Measurements from ENCODE around the gene ZIC5.

ZIC5 gene

DNA sequence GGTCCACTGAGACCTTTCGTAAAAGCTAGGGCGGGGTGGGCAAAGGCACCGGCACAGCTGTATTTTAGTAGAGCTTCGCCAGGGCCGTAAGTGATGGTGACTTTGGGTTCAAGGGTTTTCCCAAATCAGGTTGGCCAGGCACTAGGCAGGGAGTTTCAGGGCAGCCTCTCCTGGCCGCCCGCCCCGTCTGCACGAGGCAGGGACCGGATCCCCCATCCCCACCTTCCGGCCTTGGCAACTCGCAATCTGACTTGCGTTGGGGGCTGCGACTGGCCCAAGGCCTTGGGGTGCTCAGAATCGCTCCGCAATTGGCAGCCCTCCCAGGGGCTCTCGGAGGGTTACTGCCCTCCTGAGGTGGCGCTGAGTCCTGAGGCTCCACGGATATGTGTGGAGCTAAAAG lies 4.1 kb upstream of the ZIC5 start:
- peak; percentile 6 for DNase-seq

DNA sequence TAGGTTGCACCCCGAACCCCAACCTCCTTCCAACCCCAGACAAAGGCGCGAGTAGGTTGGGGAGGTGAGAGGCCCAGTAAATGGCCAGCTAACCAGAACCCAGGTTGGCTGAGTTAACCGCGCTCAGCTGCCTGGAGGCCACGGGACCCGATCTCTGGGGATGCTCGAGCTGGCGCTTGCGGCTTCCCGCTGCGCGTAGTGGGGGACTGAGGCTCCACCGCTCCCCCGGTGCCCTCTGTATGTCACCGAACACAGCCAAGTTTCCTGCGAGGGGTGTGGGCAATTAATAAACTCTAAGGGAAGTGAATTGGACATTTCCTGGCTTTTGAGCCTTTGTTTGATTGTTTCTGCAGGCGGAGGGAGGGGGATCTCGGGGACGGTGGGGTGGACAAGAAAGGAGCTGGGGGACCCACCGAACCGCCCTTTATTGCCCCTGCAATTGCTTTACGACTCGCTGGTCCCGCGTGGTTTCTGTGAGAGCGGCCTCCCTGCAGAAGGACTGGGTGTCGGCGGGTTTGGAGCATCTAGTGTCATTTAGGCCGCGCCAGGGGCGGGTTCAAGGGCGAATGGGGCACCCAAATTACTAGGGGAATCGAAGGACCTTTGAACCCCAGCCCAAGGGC lies 3.5 kb upstream of the ZIC5 start:
- DNase-seq: peak; percentile 7

DNA sequence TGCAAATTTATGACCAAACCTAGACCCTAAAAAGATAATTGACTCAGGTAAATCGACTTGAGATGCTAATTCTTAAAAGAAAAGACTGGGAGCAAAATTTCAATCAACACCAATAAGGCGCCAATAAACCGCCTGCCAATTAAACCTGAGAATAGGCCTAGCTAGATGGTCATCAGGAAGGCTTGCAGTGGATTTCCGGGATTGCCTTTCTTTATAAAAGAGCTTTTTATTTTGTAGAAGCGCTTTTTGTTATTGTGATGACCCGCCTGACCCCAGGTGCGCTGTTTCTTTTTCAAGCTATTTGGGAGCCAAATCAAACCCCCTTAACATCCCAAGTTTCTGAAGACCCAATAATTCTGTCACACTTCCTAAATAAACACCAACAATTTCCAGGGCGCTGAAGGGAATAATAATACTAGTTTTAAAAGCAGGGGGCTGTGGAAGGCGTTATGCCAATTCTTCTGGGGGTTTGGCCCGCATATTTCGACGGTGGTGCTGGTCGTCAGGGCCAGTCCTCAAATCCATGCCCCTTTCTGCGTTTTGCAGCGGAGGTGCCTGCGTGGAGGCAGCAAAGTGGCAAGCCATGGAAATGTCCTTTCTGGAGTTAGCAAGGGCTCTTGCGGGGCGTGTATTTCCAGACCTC lies 2.9 kb upstream of the ZIC5 start:
- DNase-seq: peak; percentile 15

DNA sequence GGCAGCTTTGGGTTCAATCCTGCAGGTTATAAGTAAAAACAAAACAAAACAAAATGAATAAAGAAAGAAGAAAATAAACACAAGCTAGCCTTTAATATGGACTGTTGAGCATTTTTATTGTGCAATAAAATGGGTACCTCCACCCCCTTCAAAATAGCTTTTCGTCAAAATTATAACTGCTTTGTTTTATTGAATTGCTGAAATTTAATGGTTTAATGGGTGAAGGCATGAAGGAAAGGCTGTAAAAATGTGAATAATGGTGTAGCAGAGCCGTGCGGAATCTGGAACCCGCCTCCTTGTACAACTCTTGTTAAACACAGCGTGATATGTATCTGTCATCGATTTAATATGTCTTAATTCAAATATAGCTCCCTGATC lies 2.2 kb upstream of the ZIC5 start:
- peak; percentile 15 for DNase-seq

DNA sequence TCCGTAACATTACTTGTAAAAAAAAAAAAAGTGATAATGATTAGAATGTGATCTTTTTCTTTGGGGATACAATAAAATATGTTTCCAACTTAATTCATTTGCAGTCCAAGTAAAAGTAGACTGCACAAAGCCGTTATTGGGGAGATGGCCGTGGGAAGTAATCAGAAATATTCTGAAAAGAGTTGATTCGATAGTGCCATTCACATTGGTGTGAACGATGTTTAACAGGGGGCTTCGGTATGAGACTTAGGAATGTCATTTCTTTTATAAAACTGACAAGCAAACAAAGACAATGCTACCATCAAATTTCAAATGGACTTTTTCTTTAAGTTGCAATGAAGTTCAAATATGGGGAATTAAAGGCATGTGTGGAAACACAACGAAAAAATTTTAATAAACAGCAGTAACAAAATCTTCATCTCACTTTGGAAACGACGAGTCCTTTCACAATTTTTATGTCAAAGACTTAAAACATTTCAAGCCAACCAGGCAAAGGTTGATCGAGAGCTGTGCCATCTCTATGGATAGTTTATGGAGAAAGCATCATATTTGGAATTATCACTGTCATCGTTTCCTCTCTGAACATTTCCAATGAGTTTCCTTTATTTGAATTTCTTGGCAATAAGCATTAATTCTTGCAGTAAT lies 1.7 kb upstream of the ZIC5 start:
- DNase-seq: peak; percentile 6

DNA sequence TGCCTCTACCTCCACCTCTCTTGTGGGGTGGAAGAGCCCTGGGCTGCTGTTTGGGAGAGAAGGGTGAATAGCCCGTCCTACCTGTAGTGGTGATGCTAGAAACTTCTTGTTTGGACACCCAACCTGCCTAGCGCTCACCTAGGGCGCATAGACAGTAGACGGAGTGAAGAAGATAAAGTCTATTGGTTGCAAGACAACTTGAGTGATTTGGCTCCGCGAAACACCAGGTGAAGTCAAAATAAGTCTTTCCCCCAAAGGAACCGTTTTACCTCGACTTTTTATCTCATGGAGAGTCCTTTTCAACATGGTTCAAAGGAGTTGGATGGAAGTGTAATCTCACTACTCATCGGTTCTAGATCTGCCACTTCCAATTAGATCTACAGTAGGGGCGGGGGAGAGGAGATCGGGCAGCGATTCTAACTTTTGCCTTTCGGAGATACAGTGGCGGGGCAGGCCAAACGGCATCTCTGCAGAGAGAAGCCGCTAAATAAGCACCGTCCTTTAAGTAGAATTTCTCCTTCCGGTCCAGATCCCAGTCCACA lies 694 bp upstream of the ZIC5 start:
- peak; percentile 17 for DNase-seq

DNA sequence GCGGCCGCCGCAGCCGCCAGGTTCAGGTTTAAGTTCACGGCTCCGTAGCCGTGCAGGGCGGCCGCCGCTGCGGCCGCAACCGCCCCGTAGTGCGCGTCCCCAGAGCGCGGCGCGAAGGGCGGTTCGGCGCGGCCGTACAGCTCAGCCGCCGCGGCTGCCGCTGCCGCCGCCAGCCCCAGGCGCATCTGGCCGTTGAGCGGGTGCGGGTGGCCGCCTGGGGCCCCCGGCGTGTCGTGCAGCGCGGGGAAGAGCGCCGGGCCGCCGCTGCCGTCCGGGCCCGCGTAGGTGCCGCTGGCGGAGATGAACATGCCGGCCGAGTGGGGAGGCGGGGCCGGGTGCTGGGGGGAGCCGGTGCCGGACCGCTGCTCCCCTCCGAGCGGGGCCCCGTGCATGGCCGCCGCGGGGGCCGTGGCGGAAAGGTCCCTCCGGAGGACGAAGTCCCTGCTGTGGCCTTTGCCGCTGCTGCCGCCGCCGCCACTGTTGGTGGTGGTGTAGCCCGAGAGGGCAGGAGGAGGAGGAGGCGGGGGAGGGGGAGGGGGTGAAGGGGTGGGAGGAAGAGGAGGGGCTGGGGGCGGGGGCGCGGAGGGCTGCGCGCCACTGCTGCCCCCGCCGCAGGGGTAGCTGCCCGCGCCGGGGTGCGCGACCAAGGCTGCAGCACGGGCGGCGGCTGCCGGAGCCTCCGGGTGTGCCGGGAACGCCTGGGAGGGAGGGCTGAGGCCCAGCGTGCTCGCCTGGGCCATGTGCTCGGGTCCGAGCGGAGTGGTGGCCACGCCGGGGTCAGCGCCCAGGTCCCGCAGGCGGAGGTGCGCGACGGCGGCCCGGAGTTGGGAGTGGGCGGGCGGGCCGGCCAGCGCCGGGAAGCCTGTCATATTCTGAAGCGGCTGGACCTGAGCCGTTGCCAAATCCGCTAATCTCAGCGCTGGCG lies 654 bp downstream of the ZIC5 start:
- DNase-seq: no peak

DNA sequence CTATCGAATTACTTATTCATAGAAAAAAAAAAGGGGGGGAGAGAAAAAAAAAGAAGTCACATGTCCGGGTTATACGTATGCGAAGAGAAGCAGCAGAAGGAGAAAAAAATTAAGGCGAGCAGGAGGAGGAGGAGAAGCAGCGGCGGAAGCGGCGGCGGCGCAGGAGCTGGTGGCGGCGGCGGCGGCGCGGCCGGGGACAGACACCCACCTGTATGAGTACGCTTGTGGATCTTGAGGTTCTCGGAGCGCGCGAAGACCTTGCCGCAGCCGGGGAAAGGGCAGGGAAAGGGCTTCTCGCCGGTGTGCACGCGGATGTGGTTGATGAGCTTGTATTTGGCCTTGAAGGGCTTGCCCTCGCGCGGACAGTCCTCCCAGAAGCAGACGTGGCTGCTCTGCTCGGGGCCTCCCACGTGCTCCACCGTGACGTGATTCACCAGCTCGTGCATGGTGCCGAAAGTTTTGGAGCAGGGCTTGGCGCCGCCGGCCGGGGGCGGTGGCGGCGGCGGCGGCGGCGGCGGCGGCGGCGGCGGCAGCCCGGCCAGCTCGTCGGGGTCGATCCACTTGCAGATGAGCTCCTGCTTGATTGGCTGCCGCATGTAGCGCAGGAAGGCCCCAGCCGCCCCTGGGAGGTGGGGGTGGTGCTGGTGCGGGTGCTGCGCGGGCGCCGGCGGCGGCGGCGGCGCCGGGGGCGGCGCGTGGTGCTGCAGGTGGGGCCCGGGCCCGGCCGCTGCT lies 1.5 kb downstream of the ZIC5 start:
- DNase-seq: peak; percentile 38

DNA sequence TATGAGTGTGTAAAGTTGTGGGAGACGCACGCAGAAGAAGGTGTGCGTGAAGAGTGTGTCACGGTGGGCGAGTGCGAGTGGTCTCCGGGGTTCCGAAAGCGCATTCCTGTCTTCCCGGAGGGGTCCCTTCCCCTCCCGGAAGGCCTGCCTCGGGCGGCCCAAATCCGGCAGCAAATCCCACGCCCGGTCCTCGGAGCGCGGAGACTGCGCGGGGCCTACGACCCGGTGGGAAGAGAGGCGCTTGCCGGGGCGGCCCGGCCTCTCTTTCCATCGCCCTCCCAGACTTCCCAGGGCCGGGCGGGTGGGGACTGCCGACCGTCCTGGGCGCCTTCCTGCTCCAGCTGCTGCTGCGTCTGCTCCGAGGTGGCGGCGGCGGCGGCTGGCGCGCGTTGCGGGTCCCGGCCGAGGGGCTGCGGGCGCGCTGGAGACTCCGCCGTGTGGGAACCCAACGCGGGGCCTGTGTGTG lies 2.1 kb downstream of the ZIC5 start:
- no peak for DNase-seq

DNA sequence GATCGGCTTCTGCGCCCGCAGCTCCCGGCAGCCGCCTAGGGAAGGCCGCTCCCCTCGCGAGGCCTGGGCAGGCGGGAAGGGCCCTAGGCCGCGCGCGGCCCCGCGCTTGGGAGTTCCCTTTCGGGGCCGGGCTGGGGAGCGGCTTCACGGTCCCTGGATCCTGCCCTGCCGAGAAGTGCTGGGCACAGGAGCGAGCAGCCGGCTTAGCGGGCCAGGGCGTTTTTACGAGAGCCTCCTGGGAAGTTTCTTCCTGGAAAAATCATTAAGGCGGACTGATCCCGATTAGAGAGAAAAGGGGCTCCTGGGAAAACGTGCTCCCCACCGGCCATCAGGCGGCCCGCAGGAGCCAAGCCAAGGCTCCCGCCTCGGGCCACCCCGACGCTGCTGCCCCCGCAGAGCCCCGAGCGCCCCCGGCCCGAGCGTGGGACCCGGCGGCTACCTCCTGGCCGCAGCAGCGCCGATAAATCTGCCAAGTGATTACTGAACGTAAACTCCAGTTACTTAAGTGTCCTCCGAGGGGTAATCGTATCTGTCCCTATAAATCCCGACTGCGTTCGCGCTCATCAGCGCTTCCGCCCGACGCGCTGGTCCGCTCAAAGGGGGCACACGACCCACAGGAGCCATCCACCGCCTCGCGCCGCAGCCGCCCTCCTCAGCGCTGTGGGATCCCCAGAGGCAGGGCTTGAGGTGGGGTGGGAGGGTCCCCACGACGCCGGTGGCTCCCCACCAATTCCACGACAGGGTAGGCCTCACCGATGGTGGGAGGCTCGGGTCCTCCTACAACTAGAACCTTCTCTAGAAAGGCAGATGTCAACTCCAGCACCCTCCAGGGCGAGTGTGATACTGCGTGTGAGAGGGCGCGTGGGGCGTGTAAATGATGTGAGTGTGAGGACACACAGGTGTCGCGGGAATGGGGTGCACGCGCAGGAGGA lies 2.8 kb downstream of the ZIC5 start:
- peak; percentile 38 for DNase-seq

DNA sequence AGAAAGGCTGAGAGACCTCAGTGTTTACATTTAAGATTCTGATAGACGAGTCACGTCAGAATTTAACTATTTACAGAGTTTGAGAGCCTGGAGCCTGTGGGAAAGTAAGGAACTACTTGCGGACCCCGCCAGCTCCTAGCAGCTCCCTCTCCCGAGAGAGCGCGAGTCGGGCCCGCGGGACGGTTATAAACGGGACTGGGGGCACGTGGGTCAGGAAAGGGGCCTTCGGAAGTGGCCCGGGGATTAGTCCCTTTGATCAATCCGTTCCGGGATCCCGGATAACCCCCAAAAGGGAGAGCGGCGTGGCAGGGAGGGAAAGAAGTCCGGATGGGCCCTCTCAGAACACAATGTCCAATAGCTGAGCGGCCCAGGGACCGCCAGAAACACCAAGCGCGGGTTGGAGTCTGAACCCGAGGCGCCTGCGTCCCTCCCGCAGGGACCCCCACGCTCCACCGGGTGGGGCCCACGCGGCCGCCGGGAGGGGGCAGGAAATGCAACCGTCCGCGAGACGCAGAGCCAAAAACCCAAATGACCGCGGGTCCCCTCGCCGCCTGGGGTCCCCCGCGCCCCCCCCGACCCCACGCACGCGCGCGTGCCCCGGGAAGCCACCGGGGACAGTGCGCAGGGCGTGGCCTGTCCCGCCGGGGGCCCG lies 3.6 kb downstream of the ZIC5 start:
- DNase-seq: no peak

DNA sequence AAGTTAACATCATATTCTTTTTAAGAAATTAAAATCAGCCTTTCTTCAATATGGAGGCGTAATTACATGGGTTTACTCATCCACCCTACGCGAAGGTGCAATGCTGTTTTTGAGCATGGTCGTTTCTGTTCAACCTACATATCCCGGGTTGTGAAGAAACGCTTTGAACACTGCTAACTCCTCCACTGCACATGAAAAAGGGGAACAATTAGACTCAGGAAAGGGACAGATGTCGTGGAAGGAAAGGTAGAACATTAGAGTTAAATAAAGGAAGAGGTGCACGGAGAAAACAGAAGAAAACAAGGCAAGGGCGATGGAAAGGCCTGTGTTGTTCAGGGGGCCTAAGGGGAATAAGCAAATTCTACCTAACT lies 4.1 kb downstream of the ZIC5 start:
- no peak for DNase-seq

DNA sequence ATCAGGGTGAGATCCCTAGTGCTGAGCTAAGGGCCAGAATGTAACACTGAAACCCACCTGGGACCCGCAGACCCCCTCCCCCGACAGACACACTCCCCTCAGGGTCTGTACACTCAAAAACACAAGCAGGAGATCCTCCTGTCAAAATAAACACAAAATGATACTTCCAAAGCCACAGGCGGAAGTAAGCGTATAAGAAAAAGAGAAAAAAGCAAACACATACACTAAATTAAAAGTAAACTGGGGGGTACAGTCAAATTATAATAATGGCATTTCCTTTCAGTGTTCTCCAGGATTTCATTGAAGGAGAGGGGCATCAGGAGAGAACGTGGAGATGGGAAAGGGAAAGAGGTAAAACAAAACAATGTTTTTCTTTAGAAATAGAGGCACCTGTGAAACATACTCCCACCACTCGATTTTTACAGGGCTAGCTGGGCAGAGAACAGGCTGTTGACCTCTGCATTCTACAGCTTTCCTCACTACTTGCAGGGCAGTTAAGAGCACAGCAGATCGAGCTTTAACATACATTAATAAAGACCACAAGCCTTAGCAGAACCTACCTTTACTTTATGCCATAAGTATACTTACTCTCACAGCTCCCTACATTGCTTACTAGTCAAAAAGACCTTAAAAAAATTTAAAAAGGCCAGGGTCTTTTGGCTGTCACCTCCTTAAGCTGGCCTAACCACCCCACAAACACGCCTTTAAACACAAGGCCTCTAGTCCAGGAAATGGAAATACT lies 5.3 kb downstream of the ZIC5 start:
- DNase-seq: no peak

DNA sequence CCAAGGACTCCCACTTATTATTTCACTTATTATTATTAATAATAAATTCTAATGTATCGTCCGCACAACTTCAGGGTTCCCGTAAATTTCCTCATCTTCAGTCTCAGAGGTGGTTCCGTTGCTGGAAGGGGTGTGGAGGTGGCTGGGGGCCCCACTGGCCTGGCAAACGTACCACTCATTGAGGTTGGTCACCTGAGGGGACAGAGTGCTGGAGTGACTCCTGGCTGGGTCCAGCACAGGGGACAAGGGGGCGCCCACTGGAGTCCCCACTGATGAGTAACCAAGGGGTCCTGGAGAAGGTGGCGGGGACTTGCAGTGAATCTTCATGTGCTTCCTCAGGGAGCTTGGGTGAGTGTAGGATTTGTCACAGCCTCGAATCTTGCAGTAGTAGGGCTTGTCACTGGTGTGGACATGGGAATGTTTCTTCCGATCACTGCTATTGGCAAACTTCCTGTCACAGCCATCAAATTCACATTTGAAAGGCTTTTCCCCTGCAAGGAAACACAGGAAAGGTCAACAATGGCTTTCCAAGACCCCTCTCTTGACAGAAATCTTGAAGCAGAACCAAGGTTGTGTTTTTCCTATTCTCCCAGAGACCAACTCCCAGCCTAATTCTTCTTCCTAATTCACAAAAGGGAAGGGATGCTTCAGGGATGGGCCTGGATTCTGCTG lies 6.1 kb downstream of the ZIC5 start:
- no peak for DNase-seq

DNA sequence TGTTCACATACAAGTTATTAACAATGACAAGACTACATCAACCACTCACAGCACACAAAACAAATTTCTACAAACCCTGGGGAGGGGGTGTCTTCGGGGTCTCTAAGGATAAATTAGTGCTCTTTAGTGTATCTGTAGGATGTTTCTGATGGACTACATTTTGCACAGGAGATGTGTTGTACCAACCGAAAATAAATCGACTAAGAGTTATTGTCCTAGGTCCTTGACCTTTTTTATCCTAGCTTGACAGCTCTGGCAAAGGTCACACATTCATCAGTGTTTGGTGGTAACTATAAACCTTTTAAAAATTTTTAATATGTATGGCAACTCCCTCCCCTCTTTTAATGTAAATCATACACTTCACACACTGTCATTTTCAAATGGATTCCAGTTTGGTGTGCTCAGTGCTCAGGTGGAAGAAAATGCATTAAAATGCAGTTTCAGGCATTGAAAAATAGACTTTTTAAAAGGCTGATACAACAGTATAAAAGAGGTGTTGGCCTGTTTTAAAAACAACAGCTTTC lies 7.7 kb downstream of the ZIC5 start:
- no peak for DNase-seq

DNA sequence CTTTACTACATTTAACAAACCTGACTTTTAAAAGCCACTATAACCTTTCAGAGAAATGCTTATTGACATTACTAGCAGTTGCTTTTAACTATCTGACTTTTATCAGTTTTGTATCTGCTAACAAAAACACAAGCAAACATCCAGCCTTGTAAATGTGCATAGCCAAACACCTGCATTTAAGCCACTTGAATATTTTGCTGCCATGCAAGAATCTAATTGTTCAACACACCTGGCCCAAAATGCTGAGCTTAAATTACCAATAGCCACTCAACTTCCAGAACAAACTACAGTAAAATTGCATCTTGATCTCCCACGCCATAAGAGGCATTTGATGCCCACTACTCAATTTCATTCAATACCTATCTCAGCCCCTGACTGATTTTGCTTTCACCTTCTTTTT lies 9.3 kb downstream of the ZIC5 start:
- DNase-seq: no peak

DNA sequence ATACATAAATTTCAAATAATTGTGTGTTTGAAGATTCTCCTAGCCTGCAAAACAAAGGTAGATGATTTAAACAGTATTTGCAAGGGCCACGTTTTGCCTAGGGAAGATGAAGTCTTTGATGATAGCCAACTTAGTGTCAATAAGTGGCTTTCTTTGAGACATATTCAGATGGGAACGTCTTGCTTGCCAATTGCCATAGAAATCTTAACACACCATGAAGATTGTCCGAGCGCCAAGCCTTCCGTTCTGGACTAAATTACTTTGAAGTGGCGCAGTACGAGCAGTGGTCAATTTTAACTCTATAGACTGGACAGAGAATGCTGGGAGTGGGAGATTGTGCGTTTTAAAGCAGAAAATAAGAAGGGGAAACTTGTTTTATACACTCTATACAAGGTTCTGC lies 9.9 kb downstream of the ZIC5 start:
- DNase-seq: no peak

DNA sequence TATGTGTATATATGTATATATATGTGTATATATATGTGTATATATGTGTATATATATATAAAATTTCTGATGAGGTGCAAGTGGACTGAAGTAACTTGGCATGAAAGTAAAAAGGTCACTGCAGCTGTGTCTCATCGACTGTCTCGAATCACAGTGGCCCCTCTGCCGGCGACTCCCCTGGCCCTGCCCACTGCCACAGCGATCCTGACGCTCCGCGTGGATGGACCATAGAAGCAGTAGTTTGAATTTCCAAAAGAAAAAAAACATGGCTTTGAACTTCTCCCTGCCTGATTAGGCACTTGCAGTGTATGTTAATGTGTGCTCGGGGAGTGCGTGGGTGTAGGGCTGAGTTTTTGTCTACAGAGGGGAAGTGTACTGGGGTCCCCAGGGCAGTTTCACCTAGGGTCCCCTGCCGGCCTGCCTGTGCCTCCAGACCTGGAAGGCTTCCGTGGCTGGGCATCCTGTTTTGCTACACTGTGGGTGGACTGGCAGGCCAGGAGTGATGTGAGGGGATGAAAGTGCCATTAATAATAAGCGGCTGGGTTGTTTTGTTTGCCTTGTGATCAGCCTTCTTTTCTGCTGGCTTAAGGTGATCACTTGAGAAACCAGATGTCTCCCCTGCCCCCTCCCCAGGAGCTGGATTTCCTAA lies 10.8 kb downstream of the ZIC5 start:
- no peak for DNase-seq
